NCI-H1092 treated with DMSO at 0.1 percent for 48 hours (cell line): ENCODE data around the gene MYCBPAP.

ENCODE experiments used
- DNase-seq: peaks from one replicate; lab custom pipeline; 2025; lab: John Stamatoyannopoulos, UW

The MYCBPAP gene, protein sequence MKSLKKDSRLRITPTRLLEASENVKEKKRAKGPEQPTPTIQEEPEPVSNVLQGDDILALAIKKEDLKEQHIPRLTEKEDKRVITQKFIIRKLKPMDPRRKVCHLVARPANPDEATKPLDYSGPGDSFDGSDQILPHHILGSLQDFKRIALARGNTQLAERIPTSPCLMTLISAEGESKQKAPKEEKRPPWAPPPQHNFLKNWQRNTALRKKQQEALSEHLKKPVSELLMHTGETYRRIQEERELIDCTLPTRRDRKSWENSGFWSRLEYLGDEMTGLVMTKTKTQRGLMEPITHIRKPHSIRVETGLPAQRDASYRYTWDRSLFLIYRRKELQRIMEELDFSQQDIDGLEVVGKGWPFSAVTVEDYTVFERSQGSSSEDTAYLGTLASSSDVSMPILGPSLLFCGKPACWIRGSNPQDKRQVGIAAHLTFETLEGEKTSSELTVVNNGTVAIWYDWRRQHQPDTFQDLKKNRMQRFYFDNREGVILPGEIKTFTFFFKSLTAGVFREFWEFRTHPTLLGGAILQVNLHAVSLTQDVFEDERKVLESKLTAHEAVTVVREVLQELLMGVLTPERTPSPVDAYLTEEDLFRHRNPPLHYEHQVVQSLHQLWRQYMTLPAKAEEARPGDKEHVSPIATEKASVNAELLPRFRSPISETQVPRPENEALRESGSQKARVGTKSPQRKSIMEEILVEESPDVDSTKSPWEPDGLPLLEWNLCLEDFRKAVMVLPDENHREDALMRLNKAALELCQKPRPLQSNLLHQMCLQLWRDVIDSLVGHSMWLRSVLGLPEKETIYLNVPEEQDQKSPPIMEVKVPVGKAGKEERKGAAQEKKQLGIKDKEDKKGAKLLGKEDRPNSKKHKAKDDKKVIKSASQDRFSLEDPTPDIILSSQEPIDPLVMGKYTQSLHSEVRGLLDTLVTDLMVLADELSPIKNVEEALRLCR

DNA sequence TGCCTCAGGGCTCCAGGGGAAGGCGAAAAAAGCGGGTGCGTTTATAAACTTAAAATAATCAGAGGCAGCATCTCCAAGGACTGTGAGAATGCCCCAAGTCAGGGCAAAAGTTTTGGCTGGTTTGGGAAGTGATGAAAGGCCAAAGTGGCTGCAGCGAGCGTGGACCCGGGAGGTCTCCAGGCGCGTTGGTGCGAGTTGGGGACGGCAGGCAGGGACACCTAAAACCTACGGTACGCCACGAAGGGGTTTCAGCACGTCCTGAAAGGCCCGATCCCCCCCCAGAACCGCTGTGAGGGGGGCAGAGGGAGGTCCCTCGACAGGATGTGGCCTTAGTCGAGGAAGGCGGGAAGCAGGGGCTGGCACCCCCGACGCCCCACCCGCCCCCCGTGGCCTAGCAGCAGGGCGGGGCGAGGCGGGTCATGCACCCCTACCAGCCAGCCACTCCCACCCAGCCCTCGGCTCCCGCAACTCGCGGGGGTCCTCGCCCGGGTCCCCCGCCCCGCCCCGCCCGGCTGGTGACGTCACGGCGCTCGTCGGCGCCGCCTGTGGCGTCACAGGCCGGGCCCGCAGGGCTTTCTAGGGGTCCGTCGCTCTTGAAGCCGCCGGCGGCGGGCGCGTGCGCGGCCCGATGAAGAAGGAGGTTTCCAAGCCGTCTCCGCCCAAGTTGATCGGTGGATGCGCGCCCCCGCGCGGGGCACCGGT is at the start of gene MYCBPAP:
MYCBPAP (plus strand) TSS at position 569 of the 702 bp plus-strand sequence. CDS start 236 bp downstream, outside the sequence.
- peak; percentile 65 for DNase-seq

DNA sequence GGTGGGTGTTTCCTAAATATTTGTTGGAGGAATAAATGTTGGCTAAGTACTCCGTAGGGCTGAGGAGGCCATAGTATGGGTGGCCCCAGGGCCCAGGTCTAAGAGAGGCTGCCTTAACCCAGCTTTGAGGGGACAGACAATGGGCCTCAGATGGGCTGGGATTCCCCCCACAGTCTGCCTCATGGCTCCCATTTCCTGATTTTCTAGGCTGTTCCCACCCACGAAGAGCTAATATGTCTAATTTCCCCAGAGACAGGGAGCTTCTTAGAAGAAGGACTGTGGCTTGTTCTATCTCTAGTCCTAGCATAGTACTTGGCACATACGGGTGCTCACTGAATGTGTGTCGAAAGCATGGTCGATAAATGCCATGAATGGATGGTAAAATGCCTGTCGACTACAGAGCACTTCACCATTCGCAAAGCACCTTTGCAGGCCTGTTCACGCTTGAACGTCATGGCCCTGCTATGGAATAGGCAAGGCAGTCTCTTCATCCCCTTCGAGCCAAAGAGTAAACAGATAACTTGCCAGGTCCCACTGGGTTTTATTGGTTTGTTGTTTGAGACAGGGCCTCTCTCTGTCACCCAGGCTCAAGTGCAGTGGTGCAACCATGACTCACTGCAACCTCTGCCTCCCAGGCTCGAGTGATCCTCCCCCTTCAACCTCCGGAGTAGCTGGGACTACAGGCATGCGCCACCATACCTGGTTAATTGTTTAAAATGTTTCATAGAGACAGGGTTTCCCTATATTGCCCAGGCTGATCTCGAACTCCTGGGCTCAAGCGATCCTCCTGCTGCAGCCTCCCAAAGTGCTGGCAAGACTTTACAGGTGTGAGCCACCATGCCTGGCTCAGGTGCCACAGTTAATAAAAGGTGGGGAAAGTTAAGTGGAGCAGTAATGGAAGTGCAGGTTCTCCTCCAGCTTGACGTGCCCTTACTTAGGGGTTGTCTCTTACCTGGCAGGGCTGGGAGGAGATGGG is 49.2 kb upstream of the MYCBPAP start:
- DNase-seq: no peak

DNA sequence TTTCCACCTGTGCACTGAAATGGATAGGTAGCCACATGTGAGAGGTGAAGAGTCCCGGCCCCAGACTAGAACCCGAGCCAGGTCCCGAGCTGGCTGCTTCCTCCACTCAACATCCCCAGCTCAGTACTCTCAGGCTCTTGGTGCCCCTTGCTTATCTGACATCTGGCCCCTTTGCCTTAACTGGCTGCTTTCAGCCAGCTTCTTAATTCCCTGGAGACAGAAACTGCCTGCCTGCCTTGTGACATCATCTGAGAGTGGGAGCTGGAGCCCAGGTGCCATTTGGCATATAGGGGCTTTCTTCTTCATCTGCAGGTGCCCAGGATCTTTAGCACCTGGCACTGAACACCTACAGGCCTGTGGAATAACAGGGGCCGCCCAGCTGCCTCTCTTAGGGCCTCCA is 48.5 kb upstream of the MYCBPAP start:
- DNase-seq: no peak

DNA sequence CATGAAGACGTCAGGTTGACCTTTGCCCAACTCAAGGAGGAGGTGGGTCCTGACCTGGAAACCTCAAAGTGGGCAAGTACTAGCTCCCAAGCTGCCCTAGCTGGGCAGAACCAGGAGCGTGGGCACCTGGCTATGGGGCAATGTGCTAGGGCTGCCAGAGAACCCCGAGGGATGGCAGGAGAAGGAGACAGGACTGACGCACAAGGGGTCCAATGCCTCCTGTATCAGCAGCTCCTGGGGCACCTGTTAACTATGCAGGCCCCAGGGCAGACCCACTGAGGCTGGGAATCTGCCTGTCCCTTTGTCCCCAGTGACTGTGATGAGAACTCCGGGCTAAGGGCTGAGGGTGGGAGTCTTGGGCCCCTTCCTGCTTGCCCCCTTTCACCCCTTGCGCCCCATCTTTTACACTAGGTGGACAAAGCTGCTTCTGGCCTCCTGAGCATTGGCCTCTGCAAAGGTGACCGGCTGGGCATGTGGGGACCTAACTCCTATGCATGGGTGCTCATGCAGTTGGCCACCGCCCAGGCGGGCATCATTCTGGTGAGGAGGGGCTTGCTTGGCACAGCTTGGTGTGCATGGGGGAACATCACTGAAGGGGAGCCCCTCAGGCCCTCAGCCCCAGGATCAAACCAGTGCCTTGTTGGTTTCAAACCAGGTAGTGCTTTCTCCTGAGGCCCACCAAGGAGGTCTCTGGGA is 47.3 kb upstream of the MYCBPAP start:
- no peak for DNase-seq

DNA sequence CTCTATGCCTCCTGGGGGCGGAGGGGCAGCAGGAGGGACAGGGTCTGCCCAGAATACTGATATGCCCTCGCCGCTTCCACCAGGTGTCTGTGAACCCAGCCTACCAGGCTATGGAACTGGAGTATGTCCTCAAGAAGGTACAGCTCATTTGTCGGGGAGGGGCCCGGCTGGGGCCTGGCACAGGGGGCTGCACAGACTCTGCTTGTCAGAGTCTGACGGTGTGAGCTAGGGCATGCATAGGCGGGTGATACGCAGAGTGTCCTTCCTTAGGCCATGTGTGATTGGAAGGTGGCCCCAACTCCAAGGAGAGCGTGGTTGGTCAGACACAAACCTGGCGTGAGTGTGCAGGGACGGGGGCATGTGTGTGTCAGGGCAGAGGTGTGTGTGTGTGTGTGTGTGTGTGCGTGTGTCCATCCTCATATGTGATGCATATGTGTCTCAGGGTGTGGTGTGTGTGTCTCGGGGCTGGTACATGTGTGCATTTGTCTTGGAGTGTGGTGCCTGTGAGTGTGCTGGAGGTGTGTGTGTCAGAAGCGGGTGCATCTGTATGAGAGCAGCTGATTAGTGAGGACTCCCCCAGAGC is 46.6 kb upstream of the MYCBPAP start:
- no peak for DNase-seq

DNA sequence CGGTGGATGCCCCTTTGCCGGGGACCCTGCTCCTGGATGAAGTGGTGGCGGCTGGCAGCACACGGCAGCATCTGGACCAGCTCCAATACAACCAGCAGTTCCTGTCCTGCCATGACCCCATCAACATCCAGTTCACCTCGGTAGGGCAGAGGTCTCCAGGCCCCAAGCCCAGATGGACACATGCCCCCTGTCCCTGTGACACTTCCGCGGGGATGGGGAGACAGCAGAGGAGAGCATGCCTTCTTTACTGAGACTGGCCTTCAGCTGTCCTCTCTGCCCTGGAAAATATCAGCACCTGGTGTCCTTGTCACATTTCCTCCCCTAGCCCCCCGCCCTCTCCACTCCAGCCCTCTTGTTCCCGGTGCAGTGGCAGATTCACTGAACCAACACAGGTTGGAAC is 45.8 kb upstream of the MYCBPAP start:
- DNase-seq: peak; percentile 3

DNA sequence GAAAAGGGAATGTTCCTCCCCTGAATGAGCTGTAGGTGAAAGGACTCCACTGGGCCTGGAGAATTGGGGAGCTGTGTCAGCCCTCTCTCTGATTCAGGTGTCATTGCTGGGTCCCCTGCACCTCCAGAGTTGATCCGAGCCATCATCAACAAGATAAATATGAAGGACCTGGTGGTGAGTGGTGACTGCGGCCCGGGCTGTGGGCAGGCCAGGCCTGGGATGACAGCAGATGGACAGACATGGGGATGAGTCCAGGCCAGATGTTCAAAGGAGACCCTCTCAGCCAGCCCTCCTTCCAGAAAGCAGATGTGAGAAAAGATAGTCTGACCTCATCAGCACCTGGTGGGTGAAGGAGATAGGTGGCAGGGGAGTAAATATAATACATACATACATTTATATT is 44.1 kb upstream of the MYCBPAP start:
- no peak for DNase-seq

DNA sequence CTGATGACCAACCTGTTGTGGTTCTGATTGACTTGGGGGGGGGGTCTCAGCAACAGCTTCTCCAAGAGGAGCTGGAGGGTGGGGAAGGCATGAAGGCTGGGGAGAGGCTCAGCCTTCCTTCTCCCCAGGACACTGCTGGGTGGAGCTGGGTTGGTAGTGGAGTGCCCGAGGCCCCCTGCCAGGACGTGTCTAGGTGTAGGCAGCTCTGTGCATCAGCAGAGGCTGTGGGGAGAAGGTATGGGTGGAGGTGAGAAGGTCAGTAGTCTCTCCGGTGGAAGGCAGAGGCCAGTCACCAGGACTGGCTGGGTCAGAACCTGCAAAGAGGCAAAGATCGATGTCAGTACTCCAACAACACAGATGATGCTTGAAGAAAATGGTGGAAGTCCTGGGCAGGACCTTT is 43.5 kb upstream of the MYCBPAP start:
- DNase-seq: no peak

DNA sequence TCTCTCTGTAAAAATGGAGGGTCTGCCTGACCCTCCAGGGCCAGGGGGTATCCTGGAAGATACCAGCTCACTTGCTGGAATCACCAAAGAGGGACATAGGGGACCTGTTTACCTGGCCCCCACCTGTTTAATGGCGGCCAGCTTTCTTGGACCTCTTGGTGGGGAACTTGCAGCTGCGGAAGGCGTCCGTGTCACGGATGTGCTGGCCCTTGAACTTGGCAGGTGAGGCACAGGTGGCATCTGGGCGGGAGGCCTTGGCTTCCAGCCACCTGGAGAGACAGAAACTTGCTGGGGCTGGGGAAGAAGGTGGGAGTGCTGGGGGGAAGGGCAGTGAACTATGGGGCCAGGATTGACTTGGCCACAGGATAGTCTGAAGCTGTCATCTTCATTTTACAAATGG is 43.1 kb upstream of the MYCBPAP start:
- DNase-seq: no peak

DNA sequence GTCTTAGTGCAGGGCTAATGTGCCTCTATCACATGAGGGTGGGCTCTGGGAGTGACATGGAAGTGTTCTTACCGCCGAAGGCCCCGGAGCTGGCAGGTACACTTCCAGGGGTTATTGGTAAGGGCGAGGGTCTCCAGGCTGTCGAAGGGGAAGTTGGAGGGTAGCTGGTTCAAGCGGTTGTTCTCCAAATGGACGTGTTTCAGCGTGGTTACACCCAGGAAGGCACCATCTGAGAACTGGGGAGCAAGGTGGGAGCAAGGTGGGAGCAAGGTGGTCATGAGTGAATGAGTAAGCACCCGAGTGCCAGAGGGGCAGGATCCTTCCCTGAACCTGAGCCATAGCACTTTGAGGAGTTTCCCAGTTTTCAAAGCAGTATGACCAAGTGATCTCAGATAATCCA is 42.6 kb upstream of the MYCBPAP start:
- DNase-seq: no peak

DNA sequence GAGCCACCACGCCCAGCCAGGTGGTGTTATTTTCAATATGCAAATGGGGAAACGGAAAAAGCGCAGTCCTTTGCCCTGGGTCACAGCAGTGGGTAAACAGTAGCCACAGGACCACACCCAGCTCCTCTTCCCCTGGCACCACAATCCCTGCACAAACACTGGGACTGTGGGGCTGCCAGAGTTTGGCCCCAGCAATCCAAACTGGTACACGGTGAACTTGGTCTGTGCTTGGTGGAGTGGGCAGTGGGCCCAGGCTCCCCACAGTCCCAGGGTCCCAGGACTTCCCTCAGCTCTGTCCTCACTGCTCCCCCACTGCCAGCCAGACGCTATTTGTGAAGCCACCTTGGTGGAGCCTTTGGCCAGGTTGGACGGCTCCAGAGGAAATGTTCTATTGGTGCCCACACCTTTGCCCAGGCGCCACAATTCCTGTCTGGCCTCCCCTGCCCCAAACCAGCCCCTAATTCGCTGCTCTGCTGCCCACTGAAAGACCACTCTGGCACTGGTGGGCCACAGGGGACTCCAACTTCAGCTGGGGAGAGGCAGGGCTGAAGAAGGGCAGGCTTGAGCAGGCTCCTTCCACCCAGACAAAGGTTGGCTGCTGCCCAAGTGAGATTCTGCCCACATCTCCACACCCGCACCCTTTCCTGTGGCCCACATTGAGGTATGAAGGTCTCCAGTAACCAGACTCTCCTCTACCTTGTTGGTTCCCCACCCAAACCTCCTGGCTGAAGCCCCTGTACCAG is 41.7 kb upstream of the MYCBPAP start:
- DNase-seq: no peak

DNA sequence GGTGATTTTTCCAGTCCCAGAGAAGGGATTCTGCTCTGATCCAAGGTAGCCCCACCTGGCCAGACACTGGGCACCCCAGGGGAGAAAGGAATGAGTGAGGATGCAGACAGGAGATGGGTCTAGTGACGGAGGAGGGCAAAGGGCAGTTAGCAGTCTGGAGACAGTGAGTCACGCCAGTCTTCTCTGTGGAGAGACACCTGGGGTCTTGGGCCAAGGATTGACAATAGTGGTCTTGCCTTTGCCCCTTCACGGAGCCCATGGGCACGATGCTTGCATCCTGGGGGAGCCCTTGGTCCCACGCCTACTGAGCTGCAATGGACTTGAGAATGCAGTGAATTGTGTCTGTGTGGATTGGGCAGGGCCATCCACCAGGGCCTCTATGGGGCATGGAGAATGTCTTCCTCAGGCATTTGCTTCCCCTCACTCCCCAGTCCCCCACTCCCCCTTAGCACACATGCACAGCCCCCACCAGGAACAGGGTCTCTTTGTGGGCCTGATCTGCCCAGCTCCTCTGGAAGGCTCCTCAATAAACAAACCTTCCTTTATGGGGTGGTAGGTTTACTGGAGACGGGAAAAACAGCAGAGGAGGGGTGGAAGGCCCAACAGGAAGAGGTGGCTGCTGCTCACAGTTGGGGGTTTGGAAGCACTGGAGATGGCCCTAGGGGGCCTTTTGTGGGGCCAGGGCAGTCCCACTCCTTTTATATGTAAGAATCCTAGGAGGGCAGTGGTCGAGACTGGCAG is 41.0 kb upstream of the MYCBPAP start:
- no peak for DNase-seq

DNA sequence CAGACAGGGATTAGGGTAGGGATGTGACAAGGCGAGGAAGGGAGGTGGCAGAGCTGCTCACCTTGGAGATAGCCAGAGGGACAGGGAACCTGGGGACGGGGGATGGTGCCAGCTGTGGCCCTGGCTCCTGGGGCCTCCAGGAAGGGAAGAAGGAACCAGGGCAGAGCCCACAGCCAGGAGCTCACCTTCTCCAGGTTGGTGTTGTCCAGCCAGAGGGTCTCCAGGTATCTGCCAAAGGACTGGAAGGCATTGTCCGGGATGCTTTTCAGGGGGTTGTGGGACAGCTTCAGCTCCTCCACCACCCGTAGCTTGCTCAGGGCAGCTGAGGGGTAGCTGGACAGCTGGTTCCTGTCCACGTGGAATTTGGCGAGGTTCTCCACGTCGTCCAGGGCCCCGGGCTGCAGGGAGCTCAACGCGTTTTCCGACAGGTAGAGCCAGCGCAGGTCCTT is 40.4 kb upstream of the MYCBPAP start:
- DNase-seq: no peak

DNA sequence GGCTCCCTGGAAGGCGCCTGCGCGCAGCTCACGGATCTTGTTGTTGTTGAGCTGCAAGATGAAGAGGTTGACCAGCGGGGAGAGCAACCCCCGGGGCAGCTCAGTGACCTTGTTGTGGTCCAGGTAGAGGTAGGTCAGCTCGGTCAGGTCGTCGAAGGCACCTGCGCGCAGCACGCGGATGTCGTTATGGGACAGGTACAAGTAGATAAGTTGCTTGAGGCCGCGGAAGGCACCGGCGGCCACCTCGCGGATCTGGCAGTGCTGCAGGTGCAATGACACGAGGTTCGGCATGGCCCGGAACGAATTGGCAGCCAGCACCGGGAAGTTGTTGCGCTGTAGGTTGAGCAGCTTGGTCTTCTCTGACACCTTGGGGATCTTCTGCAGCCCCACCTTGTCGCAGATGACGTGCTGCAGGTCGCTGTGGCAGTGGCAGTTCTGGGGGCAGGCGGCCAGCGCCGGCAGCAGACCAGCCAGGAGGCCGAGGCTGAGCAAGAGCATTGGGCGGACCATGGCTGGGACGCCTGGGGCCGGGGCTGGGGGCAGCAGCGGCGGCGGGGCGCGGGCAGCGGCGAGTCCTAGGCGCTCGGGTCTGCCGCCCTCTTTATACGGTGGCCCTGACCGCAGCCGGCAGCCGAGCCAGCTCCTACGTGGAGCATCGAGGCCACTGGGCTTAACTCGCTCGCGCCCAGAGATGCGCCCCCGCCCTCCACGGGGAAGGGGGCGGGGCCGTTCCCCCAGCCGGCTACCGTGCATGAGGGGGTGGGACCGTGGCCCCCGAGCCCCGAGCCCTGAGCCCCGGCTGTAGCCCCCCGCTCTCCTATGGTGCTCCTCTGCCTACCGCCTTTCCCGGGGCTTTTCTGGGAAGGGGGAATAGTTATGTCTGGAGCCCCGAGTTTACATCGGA is 39.7 kb upstream of the MYCBPAP start, which contains the start of gene CHAD:
CHAD (minus strand) TSS at position 577 of the 904 bp plus-strand sequence; CDS start at position 510, 67 bp downstream.
- no peak for DNase-seq

DNA sequence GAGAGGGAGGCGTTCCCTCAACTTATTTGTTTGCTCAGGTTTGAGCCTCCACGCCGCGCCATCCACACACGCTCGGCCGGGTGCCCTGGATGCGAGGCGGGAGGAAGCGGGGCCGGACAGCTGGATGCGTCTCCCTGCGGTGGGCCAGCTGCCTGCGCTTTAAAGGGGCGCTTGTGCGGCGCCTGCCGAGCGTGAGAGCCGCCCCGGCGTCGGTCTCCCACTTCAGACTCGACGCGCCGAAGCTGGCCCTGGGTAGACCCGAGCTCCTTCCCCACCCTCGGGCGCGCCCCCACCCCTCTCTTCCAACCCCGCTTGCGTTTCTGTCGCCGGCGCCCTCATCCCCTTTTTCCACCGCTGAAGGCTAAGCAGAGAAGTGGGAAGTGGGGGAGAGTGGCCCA is 39.0 kb upstream of the MYCBPAP start:
- DNase-seq: no peak

DNA sequence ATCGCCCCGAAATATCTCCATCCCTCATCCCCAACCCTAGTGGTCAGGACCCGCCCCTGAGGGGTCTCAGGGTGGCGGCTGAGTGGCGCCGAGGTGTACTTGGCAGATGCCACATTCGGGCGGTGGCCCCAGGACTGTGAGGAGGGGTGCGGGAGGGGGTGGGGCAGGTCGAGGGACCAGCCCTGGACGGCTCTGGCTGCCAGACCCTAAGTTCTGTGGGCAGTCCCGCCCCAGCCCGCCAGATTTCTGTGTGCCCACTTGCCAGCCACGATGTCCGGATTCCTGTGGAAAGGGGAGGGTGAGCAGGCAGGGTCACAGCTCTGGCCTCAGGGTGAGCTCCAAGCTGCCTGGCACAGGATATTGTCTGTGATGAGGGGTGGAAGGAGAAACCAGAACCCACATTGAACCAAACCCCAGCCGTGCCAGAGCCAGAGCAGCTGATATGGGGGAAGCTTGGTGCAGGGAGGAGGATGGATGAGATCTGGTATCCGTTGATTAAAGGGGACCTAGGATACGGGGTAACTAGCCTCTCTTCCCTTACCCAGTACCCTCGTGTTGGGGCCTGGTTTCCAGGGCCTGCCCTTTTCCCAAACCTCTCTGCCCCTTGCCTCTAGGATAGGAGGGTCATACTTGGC is 38.5 kb upstream of the MYCBPAP start:
- DNase-seq: no peak

DNA sequence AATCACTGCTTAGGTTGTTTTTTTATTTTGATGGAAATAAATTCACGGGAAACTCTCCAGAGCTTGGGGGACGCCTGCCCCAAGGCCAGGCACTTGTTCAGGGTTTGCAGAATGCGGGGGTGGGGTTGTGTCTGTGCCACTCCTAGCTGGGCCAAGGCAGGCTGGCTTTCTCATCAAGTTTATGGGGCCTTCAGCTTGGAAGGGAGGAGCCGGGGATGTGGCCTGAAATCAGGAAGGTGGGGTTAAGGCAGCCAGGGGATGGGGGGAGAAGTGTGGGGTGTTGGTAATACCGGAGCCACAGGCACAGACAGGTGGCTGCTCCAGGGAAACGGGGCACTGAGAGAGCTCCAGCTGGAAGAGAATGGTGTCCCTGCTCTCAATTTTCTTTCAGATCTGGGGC is 37.8 kb upstream of the MYCBPAP start:
- no peak for DNase-seq
